H9 (cell line): ENCODE measurements around the gene DOCK10. TPM values are rescaled to one million over a fixed set of nuclear protein-coding genes. Genes with fewer than 3 reads are reported as not detected.

ENCODE experiments used
- DNase-seq: peaks from one replicate; pipeline ENCODE4 v3.0.0-alpha.2; 2017
- H2AFZ ChIP-seq: one replicate; pipeline ENCODE4 v1.6.1; 2013; ENCODE audit warnings: mild to moderate bottlenecking, low read length, control low read depth, moderate library complexity
- H2AK5ac ChIP-seq: 2 replicates; pipeline ENCODE4 v1.6.1; 2013; ENCODE audit warnings: low read length, control low read depth, mixed read lengths; ENCODE audit not compliant: insufficient read length
- H2BK120ac ChIP-seq: one replicate; pipeline ENCODE4 v1.6.1; 2013; ENCODE audit warnings: low read depth, mild to moderate bottlenecking, low read length, control low read depth, inconsistent platforms; ENCODE audit not compliant: poor library complexity, severe bottlenecking
- H2BK12ac ChIP-seq: 2 replicates; pipeline ENCODE4 v1.6.1; 2013; ENCODE audit warnings: low read length, control low read depth, mixed read lengths, low read depth; ENCODE audit not compliant: insufficient read length
- H2BK15ac ChIP-seq: 2 replicates; pipeline ENCODE4 v1.6.1; 2013; ENCODE audit warnings: low read depth, low read length, control low read depth
- H2BK20ac ChIP-seq: one replicate; pipeline ENCODE4 v1.6.1; 2013; ENCODE audit warnings: low read depth, mild to moderate bottlenecking, low read length, control low read depth, inconsistent platforms; ENCODE audit not compliant: poor library complexity, severe bottlenecking
- H2BK5ac ChIP-seq: 2 replicates; pipeline ENCODE4 v1.6.1; 2013; ENCODE audit warnings: low read length, control low read depth, mixed read lengths; ENCODE audit not compliant: insufficient read length
- H3K14ac ChIP-seq: 2 replicates; pipeline ENCODE4 v1.6.1; 2013; ENCODE audit warnings: low read length, control low read depth; ENCODE audit not compliant: insufficient read depth
- H3K18ac ChIP-seq: 2 replicates; pipeline ENCODE4 v1.6.1; 2013; ENCODE audit warnings: low read depth, mild to moderate bottlenecking, mixed read lengths, low read length, control low read depth; ENCODE audit not compliant: insufficient read length
- H3K23ac ChIP-seq: 2 replicates; pipeline ENCODE4 v1.6.1; 2013; ENCODE audit warnings: low read length, control low read depth, mixed read lengths, low read depth; ENCODE audit not compliant: insufficient read length
- H3K23me2 ChIP-seq: 2 replicates; pipeline ENCODE4 v1.6.1; 2013; ENCODE audit warnings: low read depth, mild to moderate bottlenecking, mixed read lengths, low read length, control low read depth; ENCODE audit not compliant: insufficient read length, poor library complexity, severe bottlenecking
- H3K27ac ChIP-seq: 2 replicates; pipeline ENCODE4 v1.5.1; 2013; ENCODE audit warnings: low read length, control low read depth, mixed read lengths, low read depth; ENCODE audit not compliant: insufficient read length
- H3K27me3 ChIP-seq: 2 replicates; pipeline ENCODE4 v1.6.1; 2013; ENCODE audit warnings: low read length, control low read depth, inconsistent platforms; ENCODE audit not compliant: insufficient read depth
- H3K4ac ChIP-seq: 2 replicates; pipeline ENCODE4 v1.6.1; 2013; ENCODE audit warnings: low read depth, mild to moderate bottlenecking, control low read depth, inconsistent platforms, low read length, moderate library complexity
- H3K4me1 ChIP-seq: 2 replicates; pipeline ENCODE4 v1.6.1; 2013; ENCODE audit warnings: low read length, control low read depth, inconsistent platforms; ENCODE audit not compliant: insufficient read depth
- H3K4me2 ChIP-seq: 2 replicates; pipeline ENCODE4 v1.6.1; 2013; ENCODE audit warnings: low read length, control low read depth, mixed read lengths; ENCODE audit not compliant: insufficient read length, insufficient read depth
- H3K56ac ChIP-seq: 2 replicates; pipeline ENCODE4 v1.6.1; 2013; ENCODE audit warnings: low read depth, mild to moderate bottlenecking, mixed read lengths, low read length, control low read depth; ENCODE audit not compliant: insufficient read length
- H3K79me1 ChIP-seq: 2 replicates; pipeline ENCODE4 v1.6.1; 2013; ENCODE audit warnings: low read depth, mild to moderate bottlenecking, moderate library complexity, low read length, control low read depth, inconsistent platforms; ENCODE audit not compliant: insufficient read depth, poor library complexity, severe bottlenecking
- H3K79me2 ChIP-seq: 2 replicates; pipeline ENCODE4 v1.6.1; 2013; ENCODE audit warnings: low read length, control low read depth, inconsistent platforms; ENCODE audit not compliant: insufficient read depth
- H3K9ac ChIP-seq: 2 replicates; pipeline ENCODE4 v1.6.1; 2013; ENCODE audit warnings: low read length, control low read depth, mixed read lengths; ENCODE audit not compliant: insufficient read length; ENCODE audit errors: extremely low read depth
- H3K9me3 ChIP-seq: one replicate; pipeline ENCODE4 v1.6.1; 2013; ENCODE audit warnings: low read depth, low read length, inconsistent platforms; ENCODE audit not compliant: control insufficient read depth
- H3T11ph ChIP-seq: one replicate; pipeline ENCODE4 v1.6.1; 2013; ENCODE audit warnings: mild to moderate bottlenecking, low read length, control low read depth, inconsistent platforms
- H4K20me1 ChIP-seq: one replicate; pipeline ENCODE4 v1.6.1; 2013; ENCODE audit not compliant: control insufficient read depth, insufficient read length, insufficient read depth
- H4K5ac ChIP-seq: 2 replicates; pipeline ENCODE4 v1.6.1; 2013; ENCODE audit warnings: low read depth, mild to moderate bottlenecking, mixed read lengths, low read length, control low read depth; ENCODE audit not compliant: insufficient read length
- H4K8ac ChIP-seq: replicated peaks from 2 replicates; pipeline ENCODE4 v1.6.1; 2013; ENCODE audit warnings: low read length, control low read depth, mixed read lengths, low read depth; ENCODE audit not compliant: insufficient read length
- H4K91ac ChIP-seq: 2 replicates; pipeline ENCODE4 v1.6.1; 2013; ENCODE audit warnings: low read depth, mild to moderate bottlenecking, moderate library complexity, mixed read lengths, low read length, control low read depth; ENCODE audit not compliant: insufficient read length
- H3K27ac Mint-ChIP-seq, 3 experiments: 2 replicates in 2 of 3; 3 replicates in 1 of 3; pipeline ENCODE4 v1.8.0; 2020 to 2021; ENCODE audit warnings: mixed read lengths in 3 of 3, mild to moderate bottlenecking in 1 of 3, moderate library complexity in 1 of 3
- H3K27me3 Mint-ChIP-seq: 2 replicates; pipeline ENCODE4 v1.8.0; 2021; ENCODE audit warnings: low read depth, mild to moderate bottlenecking, moderate library complexity, mixed read lengths
- H3K36me3 Mint-ChIP-seq, 3 experiments: 2 replicates in 2 of 3; 3 replicates in 1 of 3; pipeline ENCODE4 v1.8.0; 2020 to 2021; ENCODE audit warnings: low read depth in 3 of 3, mixed read lengths in 3 of 3; ENCODE audit not compliant: insufficient read depth in 1 of 3
- H3K4me1 Mint-ChIP-seq, 2 experiments: 2 replicates each; pipeline ENCODE4 v1.8.0; 2020; ENCODE audit warnings: mixed read lengths in 2 of 2
- H3K4me3 Mint-ChIP-seq, 2 experiments: 2 replicates in 1 of 2; 3 replicates in 1 of 2; pipeline ENCODE4 v1.8.0; 2020 to 2021; ENCODE audit warnings: mild to moderate bottlenecking in 2 of 2, mixed read lengths in 2 of 2, moderate library complexity in 1 of 2
- H3K9me3 Mint-ChIP-seq, 2 experiments: 2 replicates in 1 of 2; 3 replicates in 1 of 2; pipeline ENCODE4 v1.8.0; 2020; ENCODE audit warnings: mild to moderate bottlenecking in 2 of 2, mixed read lengths in 2 of 2, moderate library complexity in 1 of 2
- WGBS: extraction: QIAGEN DNeasy Blood & Tissue Kit; methylation state at CpG from one replicate; pipeline ENCODE4 v1.1.7; 2013; ENCODE audit warnings: missing lambda C conversion rate, low lambda C conversion rate, mixed read lengths; ENCODE audit not compliant: insufficient read length; ENCODE audit errors: extremely low coverage; 5-methylcytosine and 5-hydroxymethylcytosine counted together
- total RNA-seq: library from RNA; stranded (reverse); gene quantifications from 2 replicates; pipeline ENCODE4 v1.2.1, GENCODE V29; 2021
- TF ChIP-seq, protein P1 (sequence below): fragments of 200-600 bp; sonication (generic); conservative IDR thresholded peaks from 3 replicates; pipeline ENCODE4 v1.8.0; 2021; ENCODE audit warnings: antibody characterized with exemption, mild to moderate bottlenecking

The DOCK10 gene
- total RNA-seq, 1 experiment from 2014 or later: 0.79 TPM

DNA sequence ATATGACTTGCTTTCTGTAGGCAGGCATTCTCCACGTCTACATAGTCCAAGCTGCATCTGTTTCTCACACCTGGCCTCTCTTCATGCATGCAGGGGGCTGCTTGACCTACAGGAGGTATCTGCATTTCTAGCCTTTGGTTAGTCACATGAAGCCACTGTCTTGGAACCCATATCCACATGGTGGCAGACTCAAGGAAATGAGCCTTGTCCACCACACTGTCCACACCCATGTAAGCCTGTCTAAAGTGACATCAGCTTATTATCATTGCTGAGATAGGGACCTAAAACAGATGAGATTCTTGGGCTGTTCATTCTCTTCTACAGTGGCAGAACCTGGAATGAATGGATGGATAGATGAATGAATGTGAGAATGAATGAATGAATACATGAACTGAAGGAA, 160.4 kb downstream of the DOCK10 start:
- WGBS: no CpG with 5 or more reads among the region's 1 CpG
- DNase-seq: no peak
- Mint-ChIP-seq H3K27me3 (no peaks in the 10 kb centered on the region), H3K9me3 (no peaks in the 10 kb centered on the region; a peak in 1 of 5 replicates), H3K4me1 (peaks cover 0 to 2% of the 10 kb centered on the region in 2 experiments; a peak in 1 of 4 replicates), H3K4me3 (no peak overlapping the region), H3K27ac (no peak overlapping the region; a peak in 1 of 7 replicates), H3K36me3 (no peaks in the 10 kb centered on the region; a peak in 1 of 7 replicates)
- no peak overlapping the region for H2AK5ac ChIP-seq
- no peak overlapping the region for H3T11ph ChIP-seq
- H3K27ac ChIP-seq: no peak overlapping the region
- no peak overlapping the region for H2BK120ac ChIP-seq
- no peak overlapping the region for H3K56ac ChIP-seq
- no peaks in the 10 kb centered on the region for H3K4me1 ChIP-seq
- no peak overlapping the region for H3K4me2 ChIP-seq
- H3K79me1 ChIP-seq: no peaks in the 10 kb centered on the region
- no peak overlapping the region for H4K8ac ChIP-seq
- no peaks in the 10 kb centered on the region for H3K23me2 ChIP-seq
- H2BK5ac ChIP-seq: no peak overlapping the region
- no peak overlapping the region for H2BK15ac ChIP-seq
- H3K18ac ChIP-seq: no peak overlapping the region
- no peaks in the 10 kb centered on the region for H3K79me2 ChIP-seq
- H3K9ac ChIP-seq: no peak overlapping the region
- H4K91ac ChIP-seq: no peak overlapping the region
- H4K5ac ChIP-seq: no peak overlapping the region
- H2AFZ ChIP-seq: no peak overlapping the region
- H3K4ac ChIP-seq: no peak overlapping the region
- H4K20me1 ChIP-seq: no peaks in the 10 kb centered on the region
- no peaks in the 10 kb centered on the region for H3K27me3 ChIP-seq
- no peak overlapping the region for H3K23ac ChIP-seq
- no peak overlapping the region for H2BK20ac ChIP-seq
- H3K14ac ChIP-seq: no peak overlapping the region
- TF ChIP-seq, protein P1, sequence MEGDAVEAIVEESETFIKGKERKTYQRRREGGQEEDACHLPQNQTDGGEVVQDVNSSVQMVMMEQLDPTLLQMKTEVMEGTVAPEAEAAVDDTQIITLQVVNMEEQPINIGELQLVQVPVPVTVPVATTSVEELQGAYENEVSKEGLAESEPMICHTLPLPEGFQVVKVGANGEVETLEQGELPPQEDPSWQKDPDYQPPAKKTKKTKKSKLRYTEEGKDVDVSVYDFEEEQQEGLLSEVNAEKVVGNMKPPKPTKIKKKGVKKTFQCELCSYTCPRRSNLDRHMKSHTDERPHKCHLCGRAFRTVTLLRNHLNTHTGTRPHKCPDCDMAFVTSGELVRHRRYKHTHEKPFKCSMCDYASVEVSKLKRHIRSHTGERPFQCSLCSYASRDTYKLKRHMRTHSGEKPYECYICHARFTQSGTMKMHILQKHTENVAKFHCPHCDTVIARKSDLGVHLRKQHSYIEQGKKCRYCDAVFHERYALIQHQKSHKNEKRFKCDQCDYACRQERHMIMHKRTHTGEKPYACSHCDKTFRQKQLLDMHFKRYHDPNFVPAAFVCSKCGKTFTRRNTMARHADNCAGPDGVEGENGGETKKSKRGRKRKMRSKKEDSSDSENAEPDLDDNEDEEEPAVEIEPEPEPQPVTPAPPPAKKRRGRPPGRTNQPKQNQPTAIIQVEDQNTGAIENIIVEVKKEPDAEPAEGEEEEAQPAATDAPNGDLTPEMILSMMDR: no peak
- H2BK12ac ChIP-seq: no peak overlapping the region
- H3K9me3 ChIP-seq: no peaks in the 10 kb centered on the region
